SU-DHL-6 (cell line): ENCODE measurements around the gene LYVE1.

ENCODE experiments used
- CTCF ChIP-seq: fragments of 200-600 bp; sonication (generic); IDR thresholded peaks from one replicate; pipeline ENCODE4 v1.5.1; 2017; ENCODE audit warnings: antibody characterized with exemption, mild to moderate bottlenecking, low read length, moderate library complexity; ENCODE audit not compliant: insufficient read depth, poor library complexity, severe bottlenecking
- EZH2phosphoT487 ChIP-seq: fragments of 200-600 bp; sonication (generic), shearing (Covaris generic); conservative IDR thresholded peaks from 2 replicates; pipeline ENCODE4 v1.6.1; 2018; ENCODE audit warnings: mild to moderate bottlenecking, antibody characterized with exemption, low read length, moderate library complexity, mixed read lengths

GRCh38 chr11:10599388-10600175 lies 31.1 kb upstream of the LYVE1 start:
- TF ChIP-seq CTCF, result no peak
- TF ChIP-seq EZH2phosphoT487, result no peak
